Ovary (tissue), 9 donors: ENCODE data around the gene ATP13A1. TPM values are rescaled to one million over a fixed set of nuclear protein-coding genes. Genes with fewer than 3 reads are reported as not detected.

ENCODE experiments used
- DNase-seq, 5 donors: peaks; one replicate each; pipeline ENCODE4 v3.0.0-alpha.2; 2019 to 2020
- H3K27ac ChIP-seq, 2 donors: fragments of 200-600 bp; one replicate each; pipeline versions ENCODE4 v1.5.1 to v1.8.0; 2019 to 2022
- H3K27me3 ChIP-seq: fragments of 200-600 bp; one replicate; pipeline ENCODE4 v1.8.0; 2022
- H3K36me3 ChIP-seq: fragments of 200-600 bp; sonication (generic); one replicate; pipeline ENCODE4 v1.5.1; 2019
- H3K4me1 ChIP-seq: one replicate; pipeline ENCODE4 v1.8.1; 2013; ENCODE audit warnings: mild to moderate bottlenecking, moderate library complexity; ENCODE audit not compliant: insufficient read depth
- H3K4me3 ChIP-seq: fragments of 200-600 bp; sonication (generic); one replicate; pipeline ENCODE4 v1.5.1; 2017
- H3K9me3 ChIP-seq, 2 donors: fragments of 200-600 bp in 1 of 2; sonication (generic) in 1 of 2; one replicate each; pipeline versions ENCODE4 v1.5.1 to v1.8.1; 2013 to 2019; ENCODE audit warnings: mild to moderate bottlenecking in 1 of 2, moderate library complexity in 1 of 2
- CTCF ChIP-seq, 3 donors: fragments of 450-650 bp in 2 of 3; fragments of 200-600 bp in 1 of 3; IDR thresholded peaks; one replicate each; pipeline versions ENCODE4 v1.5.1 to v1.8.0; 2016 to 2022; ENCODE audit warnings: antibody characterized with exemption in 3 of 3, mild to moderate bottlenecking in 1 of 3
- EP300 ChIP-seq: sonication (generic); formaldehyde crosslinking; IDR thresholded peaks from one replicate; pipeline ENCODE4 v1.6.1; 2017; ENCODE audit warnings: antibody characterized with exemption
- POLR2A ChIP-seq: fragments of 450-650 bp; IDR thresholded peaks from one replicate; pipeline ENCODE4 v1.6.1; 2017; ENCODE audit warnings: antibody characterized with exemption, mild to moderate bottlenecking, moderate library complexity
- WGBS, 3 donors: extraction: QIAGEN DNeasy Blood & Tissue Kit in 1 of 3; methylation state at CpG; one replicate each; pipeline versions ENCODE4 v1.1.5 to v1.1.7; 2013 to 2017; 5-methylcytosine and 5-hydroxymethylcytosine counted together
- intact Hi-C, 4 donors: fragments of 100-400 bp; cut with DNase I; formaldehyde crosslinking; loops; one replicate each; pipeline versions ENCODE4 v1.11.0 to v1.15.1; 2022 to 2023
- polyA plus RNA-seq, 2 donors: library from polyadenylated mRNA; stranded (reverse); fragments of 200-250 nt in 1 of 2; fragments of 350-450 nt in 1 of 2; fragmentation: Illumina TruSeq in 1 of 2; extraction: RNeasy Lipid Tissue Mini Kit (QIAGEN cat#74804) in 1 of 2; gene quantifications; one replicate each; pipeline ENCODE4 v1.2.3, GENCODE V29; 2013 to 2014
- total RNA-seq, 7 donors: library from RNA; depleted of rRNA in 2 of 7; stranded (reverse); fragments of >200 nt in 2 of 7; fragmentation: NEBNext Ultra II Directional in 3 of 7; extraction: Animal tissue kit (Norgen Biotek cat#: 25700) in 3 of 7; gene quantifications; one replicate each; pipeline versions ENCODE4 v1.1.0 to v1.2.4, GENCODE V29; 2016 to 2023
- donor health status: DM: no; HTN: no; CAD: no; lungs with moderate emphysema.
- donor health status: DM: no; HTN: no; CAD: no.
- donor health status: Bipolar disorder and iron deficiency.
- donor health status: DM: yes; HTN: yes; CAD: no.
- donor health status: DM: no; HTN: no; CAD: no.
- donor health status: DM: yes; HTN: yes; CAD: no.

Gene ATP13A1
- total and polyA plus RNA-seq, 9 donors = 24.9 to 407 (median 58.0) TPM

- H3K4me3 ChIP-seq = no peak overlapping the region
- H3K27ac ChIP-seq = no peak overlapping the region
- no peaks in the 10 kb centered on the region for H3K9me3 ChIP-seq
- TF ChIP-seq POLR2A (no peak), EP300 (no peak), CTCF (IDR thresholded peaks at IDR 0.05) (no peak)
- intact Hi-C loops = no loop called here
- H3K4me1 ChIP-seq = no peaks in the 10 kb centered on the region
- no peaks in the 10 kb centered on the region for H3K36me3 ChIP-seq
- DNase-seq = no peak
- H3K27me3 ChIP-seq = no peaks in the 10 kb centered on the region
- 89 to 94% (median 93%) methylated on average over 9 of the region's 9 CpGs for WGBS, 3 donors
Observed at GRCh38 chr19:19636573-19637185, 26.8 kb downstream of the ATP13A1 start.

- Histone ChIP-seq H3K4me3 (no peak overlapping the region), H3K27me3 (no peaks in the 10 kb centered on the region), H3K4me1 (no peaks in the 10 kb centered on the region), H3K27ac (no peak overlapping the region), H3K9me3 (no peaks in the 10 kb centered on the region), H3K36me3 (no peaks in the 10 kb centered on the region)
- TF ChIP-seq CTCF (IDR thresholded peaks at IDR 0.05) (no peak), EP300 (no peak), POLR2A (no peak)
- 95 to 97% (median 95%) methylated on average over 14 of the region's 14 CpGs for WGBS, 3 donors
- intact Hi-C loops = no loop called here
- DNase-seq = no peak
Observed at GRCh38 chr19:19635313-19635702, 28.2 kb downstream of the ATP13A1 start.

GRCh38 chr19:19634516-19635312, 28.8 kb downstream of the ATP13A1 start:
- H3K27ac ChIP-seq = no peak overlapping the region
- no peak for DNase-seq
- no peaks in the 10 kb centered on the region for H3K9me3 ChIP-seq
- TF ChIP-seq POLR2A = no peak
- no peak for TF ChIP-seq EP300
- no peak for TF ChIP-seq CTCF (IDR thresholded peaks at IDR 0.05)
- intact Hi-C loops = no loop called here
- H3K4me3 ChIP-seq = no peak overlapping the region
- no peaks in the 10 kb centered on the region for H3K27me3 ChIP-seq
- WGBS, 3 donors = 94 to 95% (median 94%) methylated on average over 36 of the region's 36 CpGs
- H3K4me1 ChIP-seq = no peaks in the 10 kb centered on the region
- H3K36me3 ChIP-seq = no peaks in the 10 kb centered on the region

GRCh38 chr19:19633711-19634515, 29.6 kb downstream of the ATP13A1 start:
- no peaks in the 10 kb centered on the region for H3K36me3 ChIP-seq
- no peak for TF ChIP-seq CTCF (IDR thresholded peaks at IDR 0.05)
- no peak for TF ChIP-seq EP300
- TF ChIP-seq POLR2A = no peak

More at GRCh38 chr19:19633711-19634515, 29.6 kb downstream of the ATP13A1 start:
- no peaks in the 10 kb centered on the region for H3K27me3 ChIP-seq
- no peak overlapping the region for H3K4me3 ChIP-seq
- intact Hi-C loops = no loop called here
- H3K4me1 ChIP-seq = no peaks in the 10 kb centered on the region
- H3K27ac ChIP-seq = no peak overlapping the region
- H3K9me3 ChIP-seq = no peaks in the 10 kb centered on the region
- WGBS, 3 donors = 90% methylated on average over 22 of the region's 22 CpGs
- no peak for DNase-seq
